Tongue (tissue), 2 donors: ENCODE data around the gene FAM111A. TPM values are rescaled to one million over a fixed set of nuclear protein-coding genes. Genes with fewer than 3 reads are reported as not detected.
A peak's percentile ranks its signal among the peaks of the same experiment; 100 is the strongest.
"Not testable (repeated sequence)": the region's sequence is repeated elsewhere in the genome, so short reads cannot be mapped to it uniquely, and the experiment has no call there.

Source experiments
- DNase-seq: peaks from one replicate; pipeline ENCODE4 v3.0.0-alpha.2; 2015
- total RNA-seq: library from RNA; depleted of rRNA; stranded (reverse); fragments of >200 nt; gene quantifications from one replicate; pipeline ENCODE4 v1.2.3, GENCODE V29; 2014

The FAM111A gene, protein sequence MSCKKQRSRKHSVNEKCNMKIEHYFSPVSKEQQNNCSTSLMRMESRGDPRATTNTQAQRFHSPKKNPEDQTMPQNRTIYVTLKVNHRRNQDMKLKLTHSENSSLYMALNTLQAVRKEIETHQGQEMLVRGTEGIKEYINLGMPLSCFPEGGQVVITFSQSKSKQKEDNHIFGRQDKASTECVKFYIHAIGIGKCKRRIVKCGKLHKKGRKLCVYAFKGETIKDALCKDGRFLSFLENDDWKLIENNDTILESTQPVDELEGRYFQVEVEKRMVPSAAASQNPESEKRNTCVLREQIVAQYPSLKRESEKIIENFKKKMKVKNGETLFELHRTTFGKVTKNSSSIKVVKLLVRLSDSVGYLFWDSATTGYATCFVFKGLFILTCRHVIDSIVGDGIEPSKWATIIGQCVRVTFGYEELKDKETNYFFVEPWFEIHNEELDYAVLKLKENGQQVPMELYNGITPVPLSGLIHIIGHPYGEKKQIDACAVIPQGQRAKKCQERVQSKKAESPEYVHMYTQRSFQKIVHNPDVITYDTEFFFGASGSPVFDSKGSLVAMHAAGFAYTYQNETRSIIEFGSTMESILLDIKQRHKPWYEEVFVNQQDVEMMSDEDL
- total RNA-seq = 38.4 TPM

DNA sequence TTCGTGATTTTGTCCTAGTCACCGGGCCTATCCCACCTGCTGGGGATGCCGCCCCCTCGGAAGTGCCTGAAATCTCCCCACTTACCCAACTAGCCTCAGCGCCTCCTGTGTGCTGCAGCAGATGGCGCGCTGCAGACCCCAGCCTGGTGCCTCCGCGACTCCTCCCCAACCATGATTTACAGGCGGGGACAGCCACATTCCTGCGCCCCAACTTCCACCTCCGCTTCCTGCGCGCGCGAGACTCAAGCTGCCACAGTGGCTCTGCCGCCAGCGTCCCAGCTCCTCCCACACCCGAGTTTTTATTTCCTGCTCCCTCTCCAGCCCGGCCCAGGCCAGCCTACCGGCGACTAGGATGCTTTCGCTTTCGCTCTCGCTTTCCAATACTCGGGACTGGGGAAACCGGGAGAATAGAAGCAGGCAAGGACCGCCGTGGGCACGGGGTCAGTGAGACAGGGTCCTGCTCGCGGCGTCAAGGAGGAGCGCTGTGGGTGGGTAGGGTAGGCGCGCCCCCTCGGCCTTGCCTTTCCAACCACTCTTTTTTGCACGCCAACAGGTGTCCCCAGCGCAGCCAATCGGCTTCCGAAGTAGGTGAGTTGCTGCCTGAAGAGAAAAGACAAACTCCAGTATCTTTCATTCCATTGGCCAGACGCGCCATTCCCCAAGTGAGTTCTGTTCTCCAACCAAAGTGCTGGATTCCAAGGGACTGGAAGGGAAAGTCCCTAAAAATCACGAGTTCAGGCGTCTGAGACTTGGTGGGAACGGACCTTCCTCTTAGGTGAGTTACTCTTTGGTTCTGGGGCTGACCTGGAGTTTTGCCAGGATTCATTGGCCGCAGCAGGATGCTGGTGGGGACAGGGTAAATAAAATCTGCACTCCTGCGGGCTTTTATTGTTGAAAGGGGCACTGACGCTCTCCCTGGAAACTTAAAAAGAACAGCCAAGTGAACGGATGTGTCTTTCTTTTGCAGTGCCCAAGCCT is at the start of gene FAM111A:
FAM111A (plus strand) TSS at position 327 of the 978 bp plus-strand sequence. CDS start 6,017 bp downstream, outside the sequence.
- peak; percentile 94 for DNase-seq

GRCh38 chr11:59093576-59093975 is 49.1 kb upstream of the FAM111A start:
- DNase-seq = not testable (repeated sequence)

DNA sequence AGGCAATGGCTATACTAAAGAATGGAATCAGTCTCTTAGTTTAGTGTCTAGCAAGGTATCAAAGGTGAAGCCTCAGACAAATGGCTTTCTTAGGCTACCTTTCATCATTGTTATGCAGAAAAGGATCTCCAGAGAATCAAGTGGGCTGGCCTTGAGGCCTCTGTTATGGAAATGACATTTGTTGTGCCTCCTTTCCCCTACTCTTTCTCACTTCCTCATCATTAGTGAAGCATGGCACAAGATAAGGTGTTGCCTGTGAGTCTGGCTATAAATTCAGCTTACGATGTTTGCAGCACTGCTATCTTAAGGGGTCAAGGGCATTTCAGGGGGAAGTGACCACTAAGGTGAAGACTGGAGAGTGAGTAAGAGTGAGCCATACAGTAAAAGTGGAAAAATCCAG is 47.4 kb upstream of the FAM111A start:
- DNase-seq = not testable (repeated sequence)

DNA sequence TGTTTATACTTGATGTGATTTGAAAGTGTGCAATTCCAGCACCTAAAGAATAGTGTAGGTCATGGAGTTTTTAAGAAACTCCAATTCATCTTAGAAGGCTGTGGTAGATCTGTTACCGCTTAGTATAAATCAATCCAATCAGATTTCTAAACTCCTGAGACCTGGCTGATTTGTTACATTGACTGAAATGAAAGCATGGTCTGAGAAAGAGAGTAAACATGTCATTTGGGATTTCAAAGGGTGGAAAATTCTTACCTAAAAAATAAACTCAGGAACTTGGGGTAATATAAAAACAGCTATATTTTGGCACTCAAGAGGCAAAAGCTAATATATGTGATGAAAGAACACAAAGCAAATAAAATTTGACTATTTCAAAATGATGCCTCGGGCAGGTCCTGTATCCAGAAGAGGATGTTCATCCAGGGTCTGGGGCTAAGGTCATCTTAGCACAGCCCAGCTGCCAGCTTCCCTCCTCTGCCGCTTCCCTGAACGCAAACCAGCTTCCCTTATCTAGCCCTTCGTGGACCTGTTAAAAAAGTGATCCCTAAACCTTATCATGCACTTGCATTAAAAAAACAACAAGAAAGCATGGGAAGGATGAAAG is 46.6 kb upstream of the FAM111A start:
- not testable (repeated sequence) for DNase-seq

- peak; percentile 66 for DNase-seq
Observed at GRCh38 chr11:59097113-59097708, 45.4 kb upstream of the FAM111A start.

GRCh38 chr11:59097938-59098337 is 44.7 kb upstream of the FAM111A start:
- not testable (repeated sequence) for DNase-seq

- peak; percentile 67 for DNase-seq
Observed at GRCh38 chr11:59102259-59102765, 40.3 kb upstream of the FAM111A start.

DNA sequence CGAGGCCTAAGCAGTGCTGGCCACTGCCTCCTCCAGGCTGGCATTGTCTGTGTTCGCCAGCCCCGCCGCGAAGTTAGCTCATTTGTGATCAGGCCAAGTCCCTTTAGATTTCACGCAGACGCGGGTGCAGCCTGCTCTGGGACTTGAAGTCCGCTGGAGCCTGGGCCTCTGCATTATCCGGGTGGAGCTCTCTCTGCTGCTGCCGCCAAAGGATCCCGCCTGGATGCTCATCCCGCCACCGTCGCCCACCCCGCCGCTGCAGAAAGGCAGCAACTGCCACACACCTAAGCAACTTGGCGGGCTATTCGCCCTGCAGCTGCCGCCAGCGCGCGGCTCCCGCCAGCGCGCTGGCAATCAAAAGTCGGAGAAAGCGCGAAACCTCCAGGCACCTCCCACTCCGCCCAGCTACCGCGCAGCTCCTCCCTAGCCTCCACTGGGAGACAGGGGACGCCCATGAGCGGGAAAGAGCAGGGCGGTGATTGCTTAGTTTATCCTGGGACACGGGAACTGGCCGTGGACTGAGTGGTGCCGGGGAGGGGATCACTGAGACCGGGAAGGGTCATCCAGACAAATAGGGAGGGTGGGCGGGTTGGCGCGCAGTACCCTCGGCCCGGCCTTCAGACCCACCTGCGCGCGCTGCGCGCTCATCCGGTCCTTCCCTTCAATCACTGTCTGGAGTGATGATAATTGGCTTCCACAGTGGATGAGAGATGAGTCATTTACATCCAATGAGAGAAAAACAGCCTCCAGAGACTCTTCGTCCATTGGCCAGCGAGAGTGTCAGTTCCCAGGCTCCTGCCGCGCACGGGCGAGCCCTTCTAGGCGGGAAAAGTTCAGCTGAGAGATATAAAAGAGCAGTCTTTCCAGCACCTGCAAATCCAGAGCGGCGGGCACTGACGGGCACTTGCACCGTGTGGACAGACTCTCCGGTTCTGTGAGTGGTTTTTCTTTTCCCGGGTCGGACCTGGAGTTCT is 36.0 kb upstream of the FAM111A start, which contains the start of gene FAM111B:
FAM111B (plus strand) TSS at position 875 of the 974 bp plus-strand sequence. CDS start 2,389 bp downstream, outside the sequence.
- peak; percentile 95 for DNase-seq

- DNase-seq = not testable (repeated sequence)
Observed at GRCh38 chr11:59107721-59108120, 34.9 kb upstream of the FAM111A start.

DNA sequence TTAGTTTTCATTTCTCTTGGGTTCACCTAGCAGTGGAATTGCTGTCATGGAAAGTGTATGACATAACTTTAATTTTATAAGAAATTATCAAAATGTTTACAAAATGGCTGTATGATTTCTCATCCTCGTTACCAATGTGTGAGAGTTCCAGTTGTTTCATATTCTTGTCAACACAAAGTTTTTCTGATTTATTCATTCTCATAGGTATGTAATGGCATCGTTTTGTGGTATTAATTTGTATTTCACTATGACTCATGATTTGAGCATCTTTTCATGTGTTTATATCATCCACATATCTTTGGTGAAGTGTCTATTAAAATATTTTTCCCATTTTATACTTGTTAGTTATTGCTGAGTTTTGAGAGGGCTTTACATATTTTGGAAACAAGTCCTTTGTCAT is 30.2 kb upstream of the FAM111A start:
- no peak for DNase-seq

- no peak for DNase-seq
Observed at GRCh38 chr11:59114344-59114743, 28.3 kb upstream of the FAM111A start.

GRCh38 chr11:59115553-59115952 is 27.1 kb upstream of the FAM111A start:
- DNase-seq = no peak

DNA sequence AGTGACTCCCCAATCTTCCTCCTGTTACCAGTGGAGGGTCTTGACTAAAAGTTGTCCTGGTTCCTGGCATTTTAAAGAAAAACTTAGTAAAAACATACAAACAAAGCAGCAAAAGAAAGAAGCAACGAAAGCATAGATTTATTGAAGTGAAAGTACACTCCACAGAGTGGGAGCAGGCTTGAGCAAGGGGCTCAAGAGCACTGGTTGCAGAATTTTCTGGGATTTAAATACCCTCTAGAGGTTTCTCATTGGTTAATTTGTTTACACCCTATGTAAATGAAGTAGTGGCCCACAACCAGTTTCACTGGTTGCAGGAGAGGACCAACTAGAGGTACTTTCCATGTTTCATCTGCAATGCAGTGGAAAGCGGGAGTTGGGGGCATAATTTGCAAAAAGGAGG is 24.9 kb upstream of the FAM111A start:
- no peak for DNase-seq

DNA sequence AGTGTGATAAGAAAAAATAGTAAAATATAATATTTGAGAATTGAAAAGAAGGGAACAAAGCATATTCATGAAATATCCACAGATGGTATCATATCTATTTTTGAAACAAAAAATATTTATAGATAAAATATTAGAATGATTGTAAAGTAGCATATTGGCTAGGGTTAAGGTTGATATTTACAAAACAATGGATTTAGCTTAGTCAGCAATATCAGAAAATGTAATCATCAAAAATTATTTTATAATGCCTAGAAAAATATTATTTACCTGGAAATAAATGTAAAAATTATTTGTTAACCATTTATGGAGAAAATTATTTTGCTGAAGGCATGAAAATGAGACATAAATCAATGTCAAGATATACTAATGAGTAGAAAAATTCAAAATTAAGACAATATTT is 22.8 kb upstream of the FAM111A start:
- no peak for DNase-seq

GRCh38 chr11:59135648-59136461 is 6.8 kb upstream of the FAM111A start:
- peak; percentile 88 for DNase-seq

DNA sequence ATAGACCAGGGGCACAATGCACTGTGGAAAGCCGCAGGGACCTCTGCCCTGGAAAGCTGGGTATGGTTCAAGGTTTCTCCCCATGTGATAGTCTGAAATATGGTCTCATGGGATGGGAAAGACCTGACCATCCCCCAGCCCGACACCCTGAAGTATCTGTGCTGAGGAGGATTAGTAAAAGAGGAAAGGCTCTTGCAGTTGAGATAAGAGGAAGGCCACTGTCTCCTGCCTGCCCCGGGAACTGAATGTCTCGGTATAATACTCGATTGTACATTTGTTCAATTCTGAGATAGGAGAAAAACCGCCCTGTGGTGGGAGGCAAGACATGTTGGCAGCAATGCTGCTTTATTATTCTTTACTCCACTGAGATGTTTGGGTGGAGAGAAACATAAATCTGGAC is 6.1 kb upstream of the FAM111A start:
- DNase-seq = not testable (repeated sequence)

DNA sequence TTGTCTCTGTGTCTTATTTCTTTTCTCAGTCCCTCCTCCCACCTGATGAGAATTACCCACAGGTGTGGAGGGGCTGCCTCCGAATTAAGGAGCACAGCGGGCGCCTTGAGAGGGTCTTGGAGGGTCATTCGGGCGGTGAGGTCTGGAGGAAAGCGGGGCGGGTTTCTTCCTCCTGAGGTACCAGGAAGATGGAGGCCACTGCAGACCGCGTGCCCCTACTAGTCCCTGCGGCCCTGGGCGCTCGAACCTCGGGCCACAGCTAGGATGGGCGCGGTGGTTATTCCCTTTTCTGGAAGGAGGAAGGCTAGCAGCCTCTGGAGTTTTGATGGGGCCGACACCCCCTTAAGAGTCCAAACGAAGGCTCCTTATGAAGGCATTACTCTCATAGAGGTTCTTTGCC is 5.5 kb upstream of the FAM111A start:
- no peak for DNase-seq

DNA sequence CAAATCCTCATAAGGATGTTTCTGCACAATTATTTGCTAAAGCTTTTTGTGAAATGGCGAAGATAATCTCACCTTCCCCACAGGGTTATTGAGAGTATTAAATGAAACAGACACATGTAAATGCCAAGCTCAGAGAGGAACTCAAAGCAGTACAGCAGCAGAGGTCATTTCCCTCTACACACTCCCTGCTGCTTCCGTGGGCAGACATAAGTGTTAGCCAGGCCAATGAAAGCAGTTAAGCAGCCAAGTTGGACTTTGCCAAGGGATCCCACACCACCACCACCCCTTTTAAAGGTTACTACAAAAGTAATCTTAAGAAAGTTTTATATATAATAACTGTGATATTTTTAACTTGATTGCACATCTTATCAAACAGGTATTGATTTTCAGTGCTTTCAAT is 4.0 kb upstream of the FAM111A start:
- DNase-seq = no peak

DNA sequence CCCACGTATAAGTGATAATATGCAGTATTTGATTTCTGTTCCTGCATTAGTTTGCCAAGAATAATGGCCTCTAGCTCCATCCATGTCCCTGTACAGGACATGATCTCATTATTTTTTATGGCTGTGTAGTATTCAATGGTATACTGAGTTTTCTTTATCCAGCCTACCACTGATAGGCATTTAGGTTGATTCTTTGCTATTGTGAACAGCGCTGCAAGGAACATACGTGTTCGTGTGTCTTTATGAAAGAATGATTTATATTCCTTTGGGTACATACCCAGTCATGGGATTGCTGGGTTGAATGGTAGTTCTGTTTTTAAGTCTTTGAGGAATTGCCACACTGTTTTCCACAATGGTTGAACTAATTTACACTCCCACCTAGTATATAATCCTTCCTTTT is 1.5 kb upstream of the FAM111A start:
- DNase-seq = no peak
